ENCODE results near the gene C20orf202.

Gene C20orf202

GRCh38 chr20:1225783-1226654, 22.8 kb downstream of the C20orf202 start, which contains the start of gene RAD21L1:
TSS of gene RAD21L1 (plus strand) at chr20:1226044. CDS start at chr20:1228454, 2,410 bp downstream.
- peak within 1 kb of the TSS; percentile 44 for H3K4me3 ChIP-seq (ENCODE audit: low read depth, low read length)
- TF ChIP-seq CTCF (IDR thresholded peaks at IDR 0.05; ENCODE audit: borderline replicate concordance, insufficient read depth, low read depth, low read length), result no peak

GRCh38 chr20:1229541-1229940, 26.3 kb downstream of the C20orf202 start:
- H3K4me3 ChIP-seq (ENCODE audit: low read depth, low read length), result no peak overlapping the region
- no peak for TF ChIP-seq CTCF (IDR thresholded peaks at IDR 0.05; ENCODE audit: borderline replicate concordance, insufficient read depth, low read depth, low read length)

GRCh38 chr20:1232286-1233111, 29.2 kb downstream of the C20orf202 start:
- H3K4me3 ChIP-seq (ENCODE audit: low read depth, low read length), result no peak overlapping the region
- no peak for TF ChIP-seq CTCF (IDR thresholded peaks at IDR 0.05; ENCODE audit: borderline replicate concordance, insufficient read depth, low read depth, low read length)

DNA sequence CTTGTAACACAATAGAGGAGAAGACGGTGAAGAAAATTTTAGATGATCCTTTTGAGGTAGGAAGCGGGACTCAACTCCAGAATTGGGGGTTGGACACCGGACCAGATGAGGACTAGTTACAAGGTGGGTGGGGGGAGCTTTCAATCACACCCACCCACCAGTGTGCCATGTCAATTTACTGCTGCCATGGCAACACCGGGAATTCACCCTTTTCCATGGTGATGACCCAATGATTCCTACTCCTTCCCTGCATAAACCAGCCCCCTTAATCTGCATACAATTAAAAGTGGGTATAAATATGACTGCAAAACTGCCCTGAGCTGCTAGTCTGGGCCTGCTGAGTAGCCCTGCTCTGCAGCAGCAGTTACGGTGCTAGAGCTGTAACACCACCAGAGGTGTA, 37.3 kb downstream of the C20orf202 start:
- no peak for TF ChIP-seq CTCF (IDR thresholded peaks at IDR 0.05; ENCODE audit: borderline replicate concordance, insufficient read depth, low read depth, low read length)
- no peak overlapping the region for H3K4me3 ChIP-seq (ENCODE audit: low read depth, low read length)

- H3K4me3 ChIP-seq (ENCODE audit: low read depth, low read length), result no peak overlapping the region
- TF ChIP-seq CTCF (IDR thresholded peaks at IDR 0.05; ENCODE audit: borderline replicate concordance, insufficient read depth, low read depth, low read length), result no peak
Measured at GRCh38 chr20:1241456-1241855, 38.2 kb downstream of the C20orf202 start.

- TF ChIP-seq CTCF (IDR thresholded peaks at IDR 0.05; ENCODE audit: borderline replicate concordance, insufficient read depth, low read depth, low read length), result no peak
- no peak overlapping the region for H3K4me3 ChIP-seq (ENCODE audit: low read depth, low read length)
Measured at GRCh38 chr20:1242099-1242498, 38.8 kb downstream of the C20orf202 start.

Measured in GM12875 (cell line).